Astrocyte (in vitro differentiated cells and primary cell): Measurements from ENCODE around the gene SORD. TPM values are rescaled to one million over a fixed set of nuclear protein-coding genes. Genes with fewer than 3 reads are reported as not detected.
"Not testable (repeated sequence)": the region's sequence is repeated elsewhere in the genome, so short reads cannot be mapped to it uniquely, and the experiment has no call there.

ENCODE experiments used
- DNase-seq: peaks from one replicate; pipeline ENCODE4 v3.0.0-alpha.2; 2010; ENCODE audit warnings: low read depth
- FAIRE-seq: peaks from 2 replicates; lab custom pipeline; 2011; peaks lifted over from hg19 to GRCh38; lab: Jason Lieb, UNC
- H2AFZ ChIP-seq: 2 replicates; pipeline ENCODE4 v1.6.0; 2012; ENCODE audit warnings: low read depth, low read length, inconsistent platforms
- H3K27ac ChIP-seq: 2 replicates; pipeline ENCODE4 v1.5.1; 2011; ENCODE audit warnings: low read depth, low read length, inconsistent platforms
- H3K27me3 ChIP-seq: 2 replicates; pipeline ENCODE4 v1.6.0; 2011; ENCODE audit warnings: low read length, inconsistent platforms; ENCODE audit not compliant: insufficient read depth
- H3K36me3 ChIP-seq: 2 replicates; pipeline ENCODE4 v1.5.1; 2011; ENCODE audit warnings: low read length, inconsistent platforms; ENCODE audit not compliant: insufficient read depth
- H3K4me1 ChIP-seq: 2 replicates; pipeline ENCODE4 v1.5.1; 2011; ENCODE audit warnings: low read length, inconsistent platforms; ENCODE audit not compliant: insufficient read depth
- H3K4me2 ChIP-seq: 2 replicates; pipeline ENCODE4 v1.6.0; 2012; ENCODE audit warnings: low read length, inconsistent platforms
- H3K4me3 ChIP-seq: 2 replicates; pipeline ENCODE4 v1.5.1; 2011; ENCODE audit warnings: low read depth, mild to moderate bottlenecking, low read length, inconsistent platforms; ENCODE audit not compliant: insufficient read depth
- H3K79me2 ChIP-seq: 2 replicates; pipeline ENCODE4 v1.6.0; 2012; ENCODE audit warnings: mild to moderate bottlenecking, low read length, inconsistent platforms; ENCODE audit not compliant: insufficient read depth
- H3K9ac ChIP-seq: 2 replicates; pipeline ENCODE4 v1.6.0; 2012; ENCODE audit warnings: mild to moderate bottlenecking, low read length, inconsistent platforms
- H3K9me3 ChIP-seq: 2 replicates; pipeline ENCODE4 v1.5.1; 2012; ENCODE audit warnings: low read depth, mild to moderate bottlenecking, low read length, inconsistent platforms; ENCODE audit not compliant: insufficient read depth
- H4K20me1 ChIP-seq: 2 replicates; pipeline ENCODE4 v1.6.0; 2012; ENCODE audit warnings: low read length, inconsistent platforms; ENCODE audit not compliant: insufficient read depth
- H3K27ac Mint-ChIP-seq: one replicate; pipeline ENCODE4 v1.8.0; 2021; ENCODE audit warnings: mild to moderate bottlenecking, mixed read lengths; ENCODE audit not compliant: unreplicated experiment
- H3K27me3 Mint-ChIP-seq: one replicate; pipeline ENCODE4 v1.8.0; 2021; ENCODE audit warnings: low read depth, mixed read lengths; ENCODE audit not compliant: unreplicated experiment
- H3K36me3 Mint-ChIP-seq: one replicate; pipeline ENCODE4 v1.8.0; 2021; ENCODE audit warnings: low read depth, mixed read lengths; ENCODE audit not compliant: unreplicated experiment
- H3K4me1 Mint-ChIP-seq: one replicate; pipeline ENCODE4 v1.8.0; 2021; ENCODE audit warnings: low read depth, mixed read lengths; ENCODE audit not compliant: unreplicated experiment
- H3K4me3 Mint-ChIP-seq: one replicate; pipeline ENCODE4 v1.8.0; 2021; ENCODE audit warnings: mild to moderate bottlenecking, moderate library complexity, mixed read lengths; ENCODE audit not compliant: unreplicated experiment
- H3K9me3 Mint-ChIP-seq: one replicate; pipeline ENCODE4 v1.8.0; 2021; ENCODE audit warnings: mild to moderate bottlenecking, mixed read lengths; ENCODE audit not compliant: unreplicated experiment
- EZH2 ChIP-seq: IDR thresholded peaks from 2 replicates; pipeline ENCODE4 v1.6.1; 2012; ENCODE audit warnings: mild to moderate bottlenecking, low read length, inconsistent platforms; ENCODE audit not compliant: insufficient read depth
- total RNA-seq: library from RNA; stranded (reverse); gene quantifications from 2 replicates; pipeline ENCODE4 v1.2.1, GENCODE V29; 2021
- TF ChIP-seq, protein P1 (sequence below): IDR thresholded peaks from 2 replicates; pipeline ENCODE4 v1.5.1; 2011; ENCODE audit warnings: low read depth, mild to moderate bottlenecking, inconsistent platforms, low read length, moderate library complexity; ENCODE audit not compliant: insufficient read depth

Gene SORD
- total RNA-seq, 1 donor from 2014 or later = 26.2 TPM

DNA sequence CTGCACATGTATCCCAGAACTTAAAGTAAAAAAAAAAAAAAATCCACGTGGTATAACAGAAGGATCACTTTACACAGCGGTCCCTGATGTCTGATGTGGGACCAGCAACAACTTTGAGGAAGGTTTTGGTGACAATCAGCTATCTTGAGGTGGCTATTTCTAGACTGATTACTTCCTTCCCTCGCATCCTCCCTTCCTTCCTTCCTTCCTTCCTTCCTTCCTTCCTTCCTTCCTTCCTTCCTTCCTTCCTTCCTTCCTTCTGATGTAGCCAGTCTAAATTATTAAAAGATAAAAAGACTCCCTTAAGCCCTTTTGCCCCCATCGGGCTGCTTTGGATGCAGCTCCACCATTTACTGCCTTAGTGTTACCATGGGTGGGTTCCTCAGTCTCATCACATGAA, 14.9 kb downstream of the SORD start:
- no peaks in the 10 kb centered on the region for H3K27me3 ChIP-seq
- H4K20me1 ChIP-seq = no peaks in the 10 kb centered on the region
- Mint-ChIP-seq H3K4me3 (no peak overlapping the region), H3K4me1 (no peaks in the 10 kb centered on the region), H3K9me3 (no peaks in the 10 kb centered on the region), H3K36me3 (peaks cover 5% of the 10 kb centered on the region), H3K27ac (no peak overlapping the region), H3K27me3 (no peaks in the 10 kb centered on the region)
- no peaks in the 10 kb centered on the region for H3K79me2 ChIP-seq
- TF ChIP-seq, protein P1, sequence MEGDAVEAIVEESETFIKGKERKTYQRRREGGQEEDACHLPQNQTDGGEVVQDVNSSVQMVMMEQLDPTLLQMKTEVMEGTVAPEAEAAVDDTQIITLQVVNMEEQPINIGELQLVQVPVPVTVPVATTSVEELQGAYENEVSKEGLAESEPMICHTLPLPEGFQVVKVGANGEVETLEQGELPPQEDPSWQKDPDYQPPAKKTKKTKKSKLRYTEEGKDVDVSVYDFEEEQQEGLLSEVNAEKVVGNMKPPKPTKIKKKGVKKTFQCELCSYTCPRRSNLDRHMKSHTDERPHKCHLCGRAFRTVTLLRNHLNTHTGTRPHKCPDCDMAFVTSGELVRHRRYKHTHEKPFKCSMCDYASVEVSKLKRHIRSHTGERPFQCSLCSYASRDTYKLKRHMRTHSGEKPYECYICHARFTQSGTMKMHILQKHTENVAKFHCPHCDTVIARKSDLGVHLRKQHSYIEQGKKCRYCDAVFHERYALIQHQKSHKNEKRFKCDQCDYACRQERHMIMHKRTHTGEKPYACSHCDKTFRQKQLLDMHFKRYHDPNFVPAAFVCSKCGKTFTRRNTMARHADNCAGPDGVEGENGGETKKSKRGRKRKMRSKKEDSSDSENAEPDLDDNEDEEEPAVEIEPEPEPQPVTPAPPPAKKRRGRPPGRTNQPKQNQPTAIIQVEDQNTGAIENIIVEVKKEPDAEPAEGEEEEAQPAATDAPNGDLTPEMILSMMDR = no peak
- TF ChIP-seq EZH2 = no peak
- H3K36me3 ChIP-seq = no peaks in the 10 kb centered on the region
- no peak overlapping the region for H3K27ac ChIP-seq
- no peak overlapping the region for H3K4me3 ChIP-seq
- H3K4me1 ChIP-seq = no peaks in the 10 kb centered on the region
- FAIRE-seq (no peak), DNase-seq (no peak)
- H2AFZ ChIP-seq = no peak overlapping the region
- no peak overlapping the region for H3K4me2 ChIP-seq
- no peaks in the 10 kb centered on the region for H3K9me3 ChIP-seq
- H3K9ac ChIP-seq = no peak overlapping the region

DNA sequence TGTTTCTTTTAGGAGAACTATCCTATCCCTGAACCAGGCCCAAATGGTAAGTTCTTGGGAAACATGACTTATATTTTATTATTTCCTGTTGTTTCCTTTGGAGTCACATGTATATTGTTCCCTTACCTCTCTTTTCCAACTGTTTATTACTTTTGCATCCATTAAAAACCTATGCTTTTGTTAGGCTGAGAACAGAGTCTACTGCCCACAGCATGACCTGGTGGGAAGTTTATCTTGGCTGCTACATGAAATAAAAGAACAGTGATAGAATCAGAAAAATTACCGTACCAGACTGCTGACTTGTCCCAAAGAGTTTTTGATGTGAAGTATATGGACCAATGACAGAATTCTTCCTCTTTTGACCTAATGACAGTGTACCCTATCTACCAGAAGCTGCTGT, 17.4 kb downstream of the SORD start:
- H3K4me3 ChIP-seq, H3K4me3 Mint-ChIP-seq, H4K20me1 ChIP-seq, H3K36me3 Mint-ChIP-seq, H3K4me2 ChIP-seq, H3K79me2 ChIP-seq, H3K27me3 ChIP-seq, DNase-seq, H3K27ac ChIP-seq, H3K9me3 ChIP-seq, H3K27ac Mint-ChIP-seq, H2AFZ ChIP-seq, H3K4me1 Mint-ChIP-seq, H3K9ac ChIP-seq, H3K27me3 Mint-ChIP-seq, H3K36me3 ChIP-seq, H3K9me3 Mint-ChIP-seq, H3K4me1 ChIP-seq, FAIRE-seq: not testable (repeated sequence)

DNA sequence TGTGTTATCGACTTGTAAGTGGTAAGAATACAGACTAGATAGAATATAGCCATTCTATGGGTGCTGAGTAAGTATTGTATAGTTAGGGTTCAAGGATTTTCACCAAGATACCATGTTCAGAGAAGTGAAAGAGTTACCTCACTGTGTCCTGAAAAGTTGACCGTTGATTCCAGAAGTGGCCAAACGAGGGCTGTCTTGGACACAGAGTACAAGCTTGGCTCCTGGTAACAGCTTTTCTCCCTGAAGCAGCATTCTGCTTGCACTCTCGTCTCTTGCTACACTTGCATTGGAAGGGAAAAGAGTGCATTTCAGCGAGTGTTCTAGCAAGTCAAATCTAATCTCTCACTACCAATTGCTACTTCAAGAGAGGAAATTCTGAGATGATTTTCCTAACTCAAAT, 18.5 kb downstream of the SORD start:
- not testable (repeated sequence) for H3K27ac ChIP-seq, H3K9me3 Mint-ChIP-seq, H4K20me1 ChIP-seq

DNA sequence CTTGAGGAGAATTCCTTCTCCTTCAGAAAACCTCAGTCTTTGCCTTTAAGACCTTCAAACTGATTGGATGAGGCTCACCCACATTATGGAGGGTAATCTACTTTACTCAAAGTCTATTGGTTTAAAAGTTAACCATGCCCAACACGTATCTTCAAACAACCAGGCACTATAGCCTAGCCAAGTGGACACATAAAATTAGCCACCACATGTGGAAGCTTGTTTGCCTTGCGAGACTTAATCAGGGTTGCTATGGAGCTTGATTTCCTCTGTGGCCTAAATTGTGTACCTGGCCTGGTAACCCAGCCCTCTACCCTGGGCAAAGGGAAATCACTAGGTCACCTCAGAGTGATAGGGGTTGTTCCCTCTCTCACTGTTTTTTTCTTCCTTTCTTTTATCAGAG, 19.9 kb downstream of the SORD start:
- not testable (repeated sequence) for H3K9me3 Mint-ChIP-seq, H3K9me3 ChIP-seq, H3K9ac ChIP-seq, H2AFZ ChIP-seq, H3K4me1 ChIP-seq, H3K4me1 Mint-ChIP-seq, H3K79me2 ChIP-seq, FAIRE-seq, H3K27ac Mint-ChIP-seq, H3K4me3 Mint-ChIP-seq, H3K4me3 ChIP-seq, H3K36me3 ChIP-seq, H3K36me3 Mint-ChIP-seq, H3K27ac ChIP-seq, H3K27me3 ChIP-seq, DNase-seq, H3K27me3 Mint-ChIP-seq, H4K20me1 ChIP-seq, H3K4me2 ChIP-seq

More for the DNA sequence above, 18.5 kb downstream of the SORD start:
- H3K36me3 ChIP-seq, FAIRE-seq, H3K27ac Mint-ChIP-seq, H3K4me3 ChIP-seq, H3K79me2 ChIP-seq, H3K27me3 Mint-ChIP-seq, H3K4me1 Mint-ChIP-seq, H3K4me3 Mint-ChIP-seq, H3K36me3 Mint-ChIP-seq, H3K4me2 ChIP-seq, DNase-seq, H3K9ac ChIP-seq, H2AFZ ChIP-seq, H3K9me3 ChIP-seq, H3K4me1 ChIP-seq, H3K27me3 ChIP-seq: not testable (repeated sequence)

DNA sequence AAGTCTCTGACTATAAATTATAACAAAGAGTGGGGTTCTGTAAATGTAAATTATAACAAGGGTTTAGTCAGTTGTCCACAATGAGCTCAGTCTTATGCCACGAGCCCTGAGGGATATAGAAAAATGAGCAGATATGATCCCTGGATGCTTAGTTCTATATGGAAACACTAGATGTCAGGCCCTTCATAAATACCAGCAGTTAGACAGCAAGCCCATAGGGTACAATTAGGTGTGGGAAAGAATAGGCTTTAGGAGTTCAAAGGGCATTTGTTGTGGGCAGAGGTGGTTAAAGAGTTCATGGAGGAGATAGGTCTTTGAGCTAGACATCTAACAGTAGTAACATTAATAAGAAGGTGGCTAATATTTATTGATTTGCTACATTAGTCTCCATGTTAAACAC, 21.3 kb downstream of the SORD start:
- not testable (repeated sequence) for H3K27ac Mint-ChIP-seq, H3K4me3 ChIP-seq, H3K4me1 ChIP-seq, FAIRE-seq, H3K9me3 ChIP-seq, H3K9me3 Mint-ChIP-seq, H3K4me3 Mint-ChIP-seq, H3K36me3 ChIP-seq, H3K4me2 ChIP-seq, H3K4me1 Mint-ChIP-seq, H3K9ac ChIP-seq, H2AFZ ChIP-seq, H4K20me1 ChIP-seq, H3K79me2 ChIP-seq, DNase-seq, H3K27ac ChIP-seq, H3K27me3 Mint-ChIP-seq, H3K27me3 ChIP-seq
- H3K36me3 Mint-ChIP-seq = peaks cover 10% of the 10 kb centered on the region
